GM10248 (cell line): ENCODE results near the gene TUG1.
A peak's percentile ranks its signal among the peaks of the same experiment; 100 is the strongest.

Experiments
- CTCF ChIA-PET: fragments of 300-600 bp; sonication (Branson Sonifier 250); formaldehyde crosslinking; extraction: SDS; loops from one replicate; lab custom pipeline; 2021; ENCODE audit warnings: antibody characterized with exemption; lab: Yijun Ruan, JAX
- POLR2A ChIA-PET: fragments of 350-650 bp; sonication (Branson Sonifier 250); formaldehyde crosslinking; extraction: SDS; loops from one replicate; lab custom pipeline; 2020; ENCODE audit warnings: antibody characterized with exemption; lab: Yijun Ruan, JAX
- DNase-seq: peaks from one replicate; pipeline ENCODE4 v3.0.0; 2012; ENCODE audit errors: extremely low spot score
- TF ChIP-seq, protein P1 (sequence below): IDR thresholded peaks from 2 replicates; pipeline ENCODE4 v1.5.1; 2012; ENCODE audit warnings: mild to moderate bottlenecking, low read depth; ENCODE audit errors: extremely low read depth, missing control alignments, control extremely low read depth

TUG1 gene

DNA sequence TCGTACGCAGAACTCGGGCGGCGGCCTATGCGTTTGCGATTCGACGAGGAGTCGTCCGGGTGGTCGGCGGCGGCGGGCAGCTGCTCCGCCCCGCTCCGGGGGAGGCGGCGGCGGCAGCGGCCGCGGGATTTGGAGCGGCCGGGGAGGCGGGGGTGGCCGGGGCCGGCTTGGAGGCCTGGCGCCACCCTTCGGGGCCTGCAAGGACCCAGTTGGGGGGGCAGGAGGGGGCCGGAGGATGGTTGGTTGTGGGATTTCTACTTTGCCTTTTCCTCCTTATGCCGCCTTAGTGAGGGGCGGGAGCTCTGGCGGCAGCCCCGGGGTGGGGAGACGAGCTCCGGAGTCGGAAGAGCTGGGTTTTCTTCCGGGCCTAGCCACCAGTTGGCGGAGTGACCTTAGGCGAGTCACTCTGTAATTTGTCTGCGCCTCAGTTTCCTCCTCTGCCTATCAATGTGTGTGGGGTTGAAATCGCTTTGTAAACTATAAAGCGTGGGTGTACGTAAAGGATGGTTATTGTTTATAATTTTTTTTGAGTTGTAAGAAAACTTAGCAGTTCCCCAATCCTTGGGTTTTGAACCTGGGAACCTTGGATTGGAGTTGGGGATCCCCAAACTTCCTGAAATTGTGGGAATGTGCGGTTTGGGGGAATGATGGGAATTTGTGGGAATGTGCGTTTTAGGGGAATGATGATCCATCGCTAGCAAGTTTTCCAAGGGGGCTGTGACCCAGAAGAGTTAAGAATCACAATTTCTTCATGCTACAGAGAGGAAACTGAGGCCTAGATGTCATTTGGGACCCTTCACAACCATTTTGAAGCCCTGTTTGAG lies 679 bp downstream of the TUG1 start:
- DNase-seq, result peak; percentile 57

DNA sequence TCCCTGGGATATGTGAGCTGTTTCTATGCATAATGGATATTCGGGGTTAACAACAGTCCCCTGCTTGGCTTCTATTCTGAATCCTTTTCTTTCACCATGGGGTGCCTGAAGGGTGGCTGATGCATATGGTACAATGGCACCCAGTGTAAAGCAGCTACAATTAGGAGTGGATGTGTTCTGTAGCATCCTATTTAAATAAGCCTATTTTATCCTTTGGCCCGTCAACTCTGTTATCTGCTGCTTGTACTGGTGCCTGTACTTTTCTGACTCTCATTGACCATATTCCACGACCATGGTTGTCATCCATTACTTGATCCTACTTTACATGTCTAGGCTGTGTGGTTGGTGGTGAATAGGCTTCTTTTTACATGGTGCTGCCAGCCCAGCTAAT lies 1.3 kb downstream of the TUG1 start:
- no peak for DNase-seq
- ChIA-PET POLR2A (interaction anchor here (0.6 kb wide), 1 partner anchor 332 kb away, joined by 3 read pairs; no protein-coding TSS in a partner anchor), CTCF (no interaction called here)
- TF ChIP-seq, protein P1, sequence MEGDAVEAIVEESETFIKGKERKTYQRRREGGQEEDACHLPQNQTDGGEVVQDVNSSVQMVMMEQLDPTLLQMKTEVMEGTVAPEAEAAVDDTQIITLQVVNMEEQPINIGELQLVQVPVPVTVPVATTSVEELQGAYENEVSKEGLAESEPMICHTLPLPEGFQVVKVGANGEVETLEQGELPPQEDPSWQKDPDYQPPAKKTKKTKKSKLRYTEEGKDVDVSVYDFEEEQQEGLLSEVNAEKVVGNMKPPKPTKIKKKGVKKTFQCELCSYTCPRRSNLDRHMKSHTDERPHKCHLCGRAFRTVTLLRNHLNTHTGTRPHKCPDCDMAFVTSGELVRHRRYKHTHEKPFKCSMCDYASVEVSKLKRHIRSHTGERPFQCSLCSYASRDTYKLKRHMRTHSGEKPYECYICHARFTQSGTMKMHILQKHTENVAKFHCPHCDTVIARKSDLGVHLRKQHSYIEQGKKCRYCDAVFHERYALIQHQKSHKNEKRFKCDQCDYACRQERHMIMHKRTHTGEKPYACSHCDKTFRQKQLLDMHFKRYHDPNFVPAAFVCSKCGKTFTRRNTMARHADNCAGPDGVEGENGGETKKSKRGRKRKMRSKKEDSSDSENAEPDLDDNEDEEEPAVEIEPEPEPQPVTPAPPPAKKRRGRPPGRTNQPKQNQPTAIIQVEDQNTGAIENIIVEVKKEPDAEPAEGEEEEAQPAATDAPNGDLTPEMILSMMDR, result no peak

More for the DNA sequence above, 679 bp downstream of the TUG1 start:
- ChIA-PET POLR2A (interaction anchor here (0.6 to 1.7 kb wide), 3 partner anchors 112 to 331 kb away, joined by 3 to 7 read pairs (median 3); partner anchors contain the start of genes SELENOM and SMTN), CTCF (interaction anchor here (1.0 to 1.7 kb wide), 2 partner anchors 9 to 50 kb away, joined by 4 to 5 read pairs; no protein-coding TSS in a partner anchor)
- TF ChIP-seq, protein P1, result no peak

DNA sequence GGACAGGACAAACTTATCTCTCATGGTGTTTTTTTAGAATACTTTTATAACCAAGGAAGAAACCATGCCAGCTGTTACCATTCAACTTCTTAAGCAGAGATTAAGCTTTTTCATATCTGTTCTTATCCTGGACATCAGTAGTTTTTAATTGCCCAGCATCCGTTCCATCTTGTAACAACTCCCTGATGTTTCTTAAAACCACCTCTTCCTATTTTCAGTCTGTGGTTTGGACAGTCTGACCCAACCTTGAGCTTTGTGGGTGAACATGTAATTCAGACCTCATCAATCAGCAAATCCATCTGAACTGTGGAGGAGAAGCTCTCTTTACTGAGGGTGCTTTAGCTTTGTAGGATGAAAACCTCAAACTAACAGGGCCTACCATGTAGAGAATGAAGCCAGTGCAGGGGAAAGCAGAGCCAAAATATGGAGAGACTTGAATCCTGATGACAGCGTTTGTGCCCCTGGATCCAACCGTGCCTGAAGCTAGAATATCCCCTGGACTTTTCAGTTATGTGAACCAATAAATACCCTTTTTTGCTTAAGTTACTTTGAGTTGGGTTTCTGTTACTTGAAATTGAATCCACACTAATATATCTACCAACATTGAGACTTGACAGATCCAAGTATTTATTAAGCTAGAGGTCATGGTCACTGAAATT lies 9.4 kb downstream of the TUG1 start:
- CTCF ChIA-PET, result interaction anchor here (1.1 to 1.5 kb wide), 3 partner anchors 9 to 20 kb away, joined by 3 to 5 read pairs (median 3); partner anchors contain the start of genes MORC2 and TUG1
- TF ChIP-seq, protein P1, result no peak
- no peak for DNase-seq
- POLR2A ChIA-PET, result no interaction called here

DNA sequence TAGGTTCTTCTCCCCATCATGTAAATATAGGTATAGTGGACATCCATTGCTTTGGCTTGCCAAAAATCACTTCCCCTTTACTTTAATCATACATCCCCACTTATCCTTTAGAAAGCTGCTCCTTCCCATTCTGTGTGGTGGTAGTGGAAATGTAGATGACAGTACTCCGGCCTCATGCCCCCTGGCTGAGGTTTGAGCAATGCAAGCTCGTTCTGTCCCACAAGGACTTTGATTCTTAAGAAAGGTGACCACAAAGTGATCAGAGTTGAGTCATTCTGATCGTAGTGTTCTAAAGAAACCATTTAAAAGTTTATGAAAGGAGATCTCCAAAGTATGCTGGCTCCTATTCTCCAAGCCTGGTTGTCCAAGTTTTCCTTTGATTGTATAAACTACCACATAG lies 10.9 kb downstream of the TUG1 start:
- POLR2A ChIA-PET, result no interaction called here
- CTCF ChIA-PET, result no interaction called here
- TF ChIP-seq, protein P1, result no peak
- no peak for DNase-seq

DNA sequence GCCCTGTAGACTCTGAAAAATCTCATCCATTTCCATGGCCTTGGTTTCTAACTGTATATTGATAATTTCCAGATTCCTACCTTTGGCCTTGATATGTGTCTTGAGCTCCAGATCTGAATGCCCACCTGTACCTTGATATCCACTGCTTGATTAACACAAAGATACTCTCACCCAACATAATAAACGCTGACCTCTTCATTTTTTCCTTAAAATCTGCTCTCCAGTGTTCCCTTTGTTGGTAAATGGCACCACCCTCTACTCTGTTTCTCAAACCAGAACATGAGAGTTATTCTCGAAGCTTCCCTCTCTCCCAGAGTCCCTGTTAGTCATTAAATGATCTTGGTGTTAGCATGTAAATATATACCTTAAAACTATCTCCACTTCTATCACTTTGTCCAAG lies 13.4 kb downstream of the TUG1 start:
- ChIA-PET POLR2A (no interaction called here), CTCF (interaction anchor here (0.6 to 0.8 kb wide), 2 partner anchors 9 to 11 kb away, joined by 3 read pairs; no protein-coding TSS in a partner anchor)
- TF ChIP-seq, protein P1, result no peak
- no peak for DNase-seq

DNA sequence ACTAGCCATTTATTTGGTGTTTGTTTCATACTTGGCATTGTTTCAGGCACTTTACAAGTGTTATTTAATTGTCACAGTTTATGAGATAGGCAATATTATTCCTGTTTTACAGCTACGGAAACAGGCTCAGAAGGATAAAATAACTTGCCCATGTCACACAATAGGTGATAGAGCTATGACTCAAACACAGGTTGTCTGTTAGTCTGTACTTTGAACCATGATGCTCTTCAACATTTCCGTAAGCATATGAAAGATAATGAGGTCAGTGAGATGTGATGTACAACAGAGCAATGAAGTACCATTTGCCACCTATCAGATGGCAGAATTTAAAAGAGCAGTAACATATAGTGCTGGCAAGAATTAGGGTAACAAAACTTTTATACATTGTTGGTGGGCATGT lies 15.3 kb downstream of the TUG1 start:
- TF ChIP-seq, protein P1, result no peak
- DNase-seq, result no peak
- CTCF ChIA-PET, result interaction anchor here (1.5 kb wide), 1 partner anchor 33 kb away, joined by 3 read pairs; no protein-coding TSS in a partner anchor
- POLR2A ChIA-PET, result no interaction called here
